VCaP (cell line): Measurements from ENCODE around the gene DNAH9.

ENCODE experiments used
- H3K27ac ChIP-seq: fragments of 450-650 bp; 2 replicates; pipeline ENCODE4 v1.5.1; 2017
- TF ChIP-seq, protein P1 (sequence below): fragments of 450-650 bp; conservative IDR thresholded peaks from 2 replicates; pipeline ENCODE4 v1.5.1; 2017; ENCODE audit warnings: mild to moderate bottlenecking, moderate library complexity

Gene DNAH9

DNA sequence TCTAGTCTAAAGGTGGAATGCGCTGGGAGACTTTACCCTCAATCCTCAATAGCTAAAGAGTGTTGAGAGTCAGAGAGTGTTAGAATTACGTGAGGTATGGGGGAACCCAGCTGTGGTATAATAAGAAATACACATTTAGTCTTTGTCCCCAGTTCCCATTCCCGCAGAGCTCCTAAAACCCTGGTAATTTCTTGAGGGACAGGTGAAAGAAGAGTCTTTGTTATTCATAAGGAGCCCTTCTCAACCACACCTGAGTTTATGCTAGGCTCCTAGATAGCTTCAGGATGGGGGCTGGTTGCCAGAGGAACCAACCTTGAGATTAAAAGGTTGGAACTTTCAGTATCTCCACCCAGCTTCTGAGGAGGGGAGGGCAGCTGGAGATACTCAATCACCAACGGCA lies 393.2 kb downstream of the DNAH9 start:
- H3K27ac ChIP-seq, result no peak overlapping the region
- TF ChIP-seq, protein P1, sequence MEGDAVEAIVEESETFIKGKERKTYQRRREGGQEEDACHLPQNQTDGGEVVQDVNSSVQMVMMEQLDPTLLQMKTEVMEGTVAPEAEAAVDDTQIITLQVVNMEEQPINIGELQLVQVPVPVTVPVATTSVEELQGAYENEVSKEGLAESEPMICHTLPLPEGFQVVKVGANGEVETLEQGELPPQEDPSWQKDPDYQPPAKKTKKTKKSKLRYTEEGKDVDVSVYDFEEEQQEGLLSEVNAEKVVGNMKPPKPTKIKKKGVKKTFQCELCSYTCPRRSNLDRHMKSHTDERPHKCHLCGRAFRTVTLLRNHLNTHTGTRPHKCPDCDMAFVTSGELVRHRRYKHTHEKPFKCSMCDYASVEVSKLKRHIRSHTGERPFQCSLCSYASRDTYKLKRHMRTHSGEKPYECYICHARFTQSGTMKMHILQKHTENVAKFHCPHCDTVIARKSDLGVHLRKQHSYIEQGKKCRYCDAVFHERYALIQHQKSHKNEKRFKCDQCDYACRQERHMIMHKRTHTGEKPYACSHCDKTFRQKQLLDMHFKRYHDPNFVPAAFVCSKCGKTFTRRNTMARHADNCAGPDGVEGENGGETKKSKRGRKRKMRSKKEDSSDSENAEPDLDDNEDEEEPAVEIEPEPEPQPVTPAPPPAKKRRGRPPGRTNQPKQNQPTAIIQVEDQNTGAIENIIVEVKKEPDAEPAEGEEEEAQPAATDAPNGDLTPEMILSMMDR, result no peak

GRCh38 chr17:11996722-11997146 lies 398.5 kb downstream of the DNAH9 start:
- TF ChIP-seq, protein P1, result no peak
- peak overlapping the region; percentile 89 for H3K27ac ChIP-seq

DNA sequence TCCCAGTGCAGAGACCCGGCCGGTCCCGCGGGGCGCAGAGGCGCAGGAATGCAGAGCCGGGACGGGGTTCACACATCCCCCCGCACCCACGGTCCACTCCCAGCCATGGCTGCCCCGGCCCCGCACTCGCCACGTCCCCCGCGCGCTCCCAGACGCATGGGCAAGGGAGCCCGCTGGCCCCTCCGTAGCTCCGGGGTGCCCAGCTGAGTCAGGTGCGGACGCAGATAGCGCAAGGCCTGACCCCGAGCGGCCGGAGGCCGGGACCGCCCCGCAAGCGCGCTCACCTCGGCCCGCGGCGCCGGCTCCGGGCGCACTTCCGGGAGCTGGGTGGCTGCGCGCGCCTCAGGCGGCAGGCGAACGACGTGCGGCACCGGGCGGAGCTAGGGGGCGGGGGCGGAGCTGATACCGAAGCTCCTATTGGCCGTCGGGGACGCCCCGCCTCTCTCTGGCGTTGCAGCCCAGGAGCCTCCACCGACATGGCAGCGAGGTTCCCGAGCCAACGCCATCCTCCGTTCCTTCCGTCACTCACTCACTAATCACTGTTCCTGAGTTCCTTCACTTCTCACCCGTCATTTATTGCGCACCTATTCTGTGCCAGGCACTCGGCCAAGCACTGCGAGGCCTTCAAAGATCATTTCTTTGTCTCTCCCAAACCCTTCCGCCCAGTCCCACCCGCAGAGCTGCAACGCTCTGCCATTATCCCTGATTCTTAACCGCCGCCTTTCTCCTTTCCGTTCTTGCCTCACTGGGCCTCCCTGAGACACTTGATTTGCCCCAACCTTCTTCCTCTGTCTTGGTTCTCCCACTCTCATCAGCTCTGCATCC lies 399.1 kb downstream of the DNAH9 start, which contains the start of gene ZNF18:
Gene ZNF18, minus strand, starts transcription at position 329 of the 825 bp plus-strand sequence. CDS start 4,646 bp downstream, outside the sequence.
- peak within 1 kb of the TSS; percentile 89 for H3K27ac ChIP-seq
- TF ChIP-seq, protein P1, result no peak

- TF ChIP-seq, protein P1, result no peak
- H3K27ac ChIP-seq, result peak overlapping the region; percentile 89
These were observed 399.6 kb downstream of the DNAH9 start for GRCh38 chr17:11997972-11998233.

DNA sequence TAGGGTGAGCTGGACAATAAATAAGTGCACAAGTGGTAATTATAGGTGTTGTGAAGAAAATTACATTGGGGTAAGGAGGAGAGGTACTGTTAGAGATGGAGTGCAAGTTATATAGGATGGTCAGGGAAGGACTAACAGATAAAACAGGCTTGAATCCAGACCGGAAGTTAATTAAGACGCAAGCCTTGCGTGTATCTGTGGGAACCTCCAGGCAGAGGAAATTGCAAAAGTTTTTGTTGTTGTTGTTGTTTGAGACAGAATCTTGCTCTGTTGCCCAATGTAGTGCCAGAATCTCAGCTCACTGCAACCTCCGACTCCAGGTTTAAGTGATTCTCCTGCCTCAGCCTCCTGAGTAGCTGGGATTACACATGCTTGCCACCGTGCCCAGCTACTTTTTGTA lies 401.4 kb downstream of the DNAH9 start:
- H3K27ac ChIP-seq, result no peak overlapping the region
- TF ChIP-seq, protein P1, result no peak

- TF ChIP-seq, protein P1, result no peak
- no peak overlapping the region for H3K27ac ChIP-seq
These were observed 409.2 kb downstream of the DNAH9 start for GRCh38 chr17:12007466-12007865.
